ENCODE data around the gene KRTAP1-4.
"Not testable (repeated sequence)": the region's sequence is repeated elsewhere in the genome, so short reads cannot be mapped to it uniquely, and the experiment has no call there.

Gene KRTAP1-4

DNA sequence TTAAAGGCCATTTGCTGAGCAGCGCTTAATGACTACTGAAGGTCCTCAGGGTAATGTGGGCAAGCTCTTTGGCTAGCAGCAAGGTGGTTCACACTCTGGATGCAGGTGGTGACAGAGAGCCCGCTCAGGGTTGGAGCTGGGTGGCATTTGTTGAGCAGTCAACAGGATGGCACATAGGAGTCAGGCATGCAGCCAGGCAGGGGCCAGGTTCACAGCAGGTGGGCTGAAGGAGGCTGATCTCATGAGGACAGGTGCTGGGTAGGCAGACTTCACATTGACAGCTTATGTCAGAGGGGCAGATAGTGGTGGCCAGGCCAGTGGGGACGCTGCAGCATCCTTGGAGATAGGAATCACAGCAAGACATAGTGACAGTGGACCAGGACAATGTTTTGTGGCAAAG, 25.6 kb downstream of the KRTAP1-4 start:
- DNase-seq (ENCODE audit: low read depth in 2 of 2): no peak

DNA sequence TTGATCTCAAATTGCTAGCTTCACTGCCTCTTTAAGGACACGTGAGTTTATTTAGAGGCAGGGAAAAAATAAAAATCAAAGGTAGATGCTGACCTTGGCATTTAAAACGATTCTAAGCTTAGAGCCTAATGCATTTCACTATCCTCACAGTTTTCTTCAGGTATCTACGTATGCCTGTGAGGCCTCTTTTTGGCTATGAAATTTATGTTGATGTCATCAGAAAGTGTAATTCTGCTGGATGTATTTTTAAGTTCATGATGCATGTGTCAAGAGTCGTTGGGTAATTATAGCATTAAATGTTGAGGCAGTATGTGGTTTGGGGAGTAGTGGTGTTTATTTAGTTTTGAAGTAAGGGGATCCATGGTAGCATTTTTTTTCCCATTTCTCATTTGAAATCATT, 26.1 kb downstream of the KRTAP1-4 start:
- no peak for DNase-seq (ENCODE audit: low read depth in 2 of 2)

DNA sequence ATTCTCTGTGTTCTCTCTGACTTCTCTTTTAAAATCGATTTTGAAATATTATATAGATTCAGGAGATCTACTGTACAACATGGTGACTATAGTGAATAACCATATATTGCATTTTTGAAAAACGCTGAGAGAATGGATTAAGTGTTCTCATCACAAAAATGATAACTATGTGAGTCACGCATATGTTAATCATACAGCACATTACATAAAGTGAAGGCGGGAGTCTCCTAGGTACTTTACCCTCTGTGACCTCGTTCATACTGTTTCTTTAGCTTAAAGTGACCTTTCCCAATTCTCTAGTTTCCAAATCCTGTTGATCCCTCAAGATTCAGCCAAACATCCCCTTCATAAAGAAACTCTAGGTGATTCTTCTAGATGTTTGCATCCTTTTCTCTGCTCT, 27.2 kb downstream of the KRTAP1-4 start:
- no peak for DNase-seq (ENCODE audit: low read depth in 2 of 2)

GRCh38 chr17:41001795-41002194, 28.2 kb downstream of the KRTAP1-4 start:
- DNase-seq (ENCODE audit: low read depth in 2 of 2): no peak

GRCh38 chr17:40999563-40999962, 30.4 kb downstream of the KRTAP1-4 start, which contains the start of gene KRTAP3-2:
KRTAP3-2 (minus strand) TSS chr17:40999906; CDS start chr17:40999853, 53 bp downstream.
- not testable (repeated sequence) for DNase-seq (ENCODE audit: low read depth in 2 of 2)

GRCh38 chr17:40997361-40997760, 32.6 kb downstream of the KRTAP1-4 start:
- DNase-seq (ENCODE audit: low read depth in 2 of 2): no peak

- no peak for DNase-seq (ENCODE audit: low read depth in 2 of 2)
These were observed 33.2 kb downstream of the KRTAP1-4 start for GRCh38 chr17:40996829-40997228.

DNA sequence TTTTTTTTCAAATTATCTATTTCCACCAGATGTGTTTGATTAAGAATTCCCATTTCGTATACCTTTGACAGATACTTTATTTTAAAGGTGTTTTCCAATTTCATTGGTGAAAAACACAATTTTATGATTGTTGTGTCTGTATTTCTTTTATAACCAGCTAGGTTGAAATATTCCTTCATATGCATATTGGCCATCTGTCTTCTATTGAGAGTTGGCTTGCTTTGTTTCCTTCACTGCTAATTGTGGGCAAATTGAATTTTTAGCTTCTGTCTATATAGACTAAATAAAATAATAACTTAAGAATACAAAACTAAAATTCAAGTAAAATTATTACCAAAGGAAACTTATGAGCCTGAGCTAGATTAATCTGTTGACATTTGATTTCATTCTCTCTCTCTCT, 34.9 kb downstream of the KRTAP1-4 start:
- DNase-seq (ENCODE audit: low read depth in 2 of 2): no peak

GRCh38 chr17:40993839-40994238, 36.2 kb downstream of the KRTAP1-4 start, which contains the start of gene KRTAP3-3:
KRTAP3-3 (minus strand) TSS chr17:40994164; CDS start chr17:40994097, 67 bp downstream.
- no peak for DNase-seq (ENCODE audit: low read depth in 2 of 2)

DNA sequence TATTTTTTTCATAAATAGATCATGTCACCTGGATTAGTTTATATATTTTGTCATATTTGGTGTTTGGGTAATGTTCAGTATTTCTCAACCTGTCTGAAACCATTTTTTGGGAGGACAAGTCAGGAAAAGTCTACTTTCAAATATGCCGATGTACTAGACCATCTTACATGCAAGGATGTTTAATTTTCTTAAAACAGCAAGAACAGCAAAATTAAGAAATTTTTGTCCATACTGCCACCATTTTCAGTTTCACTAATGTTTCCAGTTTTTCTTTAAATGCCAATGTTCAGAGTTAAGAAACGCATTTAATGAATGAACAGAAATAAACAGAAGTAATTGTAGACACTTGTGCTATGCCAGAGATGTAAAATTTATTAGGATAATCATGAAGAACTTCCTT, 36.9 kb downstream of the KRTAP1-4 start:
- DNase-seq (ENCODE audit: low read depth in 2 of 2): no peak

DNA sequence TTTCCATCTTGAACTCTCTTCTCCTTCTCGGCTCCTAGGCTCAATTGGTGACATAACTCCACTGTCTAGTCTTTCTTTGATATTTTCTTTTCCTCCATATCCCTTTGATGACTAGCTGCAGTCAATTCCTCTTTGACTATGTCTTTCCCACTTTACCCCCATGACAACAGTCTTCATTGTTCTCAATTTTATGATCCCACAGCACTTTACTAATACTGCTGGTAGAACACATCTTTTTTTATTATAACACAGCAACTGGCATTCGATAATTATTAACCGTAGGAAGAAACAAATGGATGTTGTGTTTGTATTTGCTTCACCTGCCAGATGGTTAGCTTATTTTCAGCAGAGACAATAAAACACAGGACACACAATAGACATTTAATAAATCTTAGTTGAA, 37.3 kb downstream of the KRTAP1-4 start:
- no peak for DNase-seq (ENCODE audit: low read depth in 2 of 2)

GRCh38 chr17:40986920-40987319, 43.1 kb downstream of the KRTAP1-4 start:
- DNase-seq (ENCODE audit: low read depth in 2 of 2): no peak

- no peak for DNase-seq (ENCODE audit: low read depth in 2 of 2)
These were observed 45.8 kb downstream of the KRTAP1-4 start, which contains the start of gene KRT40 for GRCh38 chr17:40984226-40984625. KRT40 (minus strand) TSS chr17:40984326; CDS start chr17:40984273, 53 bp downstream.

- no peak for DNase-seq (ENCODE audit: low read depth in 2 of 2)
These were observed 48.9 kb downstream of the KRTAP1-4 start for GRCh38 chr17:40981115-40981514.

DNA sequence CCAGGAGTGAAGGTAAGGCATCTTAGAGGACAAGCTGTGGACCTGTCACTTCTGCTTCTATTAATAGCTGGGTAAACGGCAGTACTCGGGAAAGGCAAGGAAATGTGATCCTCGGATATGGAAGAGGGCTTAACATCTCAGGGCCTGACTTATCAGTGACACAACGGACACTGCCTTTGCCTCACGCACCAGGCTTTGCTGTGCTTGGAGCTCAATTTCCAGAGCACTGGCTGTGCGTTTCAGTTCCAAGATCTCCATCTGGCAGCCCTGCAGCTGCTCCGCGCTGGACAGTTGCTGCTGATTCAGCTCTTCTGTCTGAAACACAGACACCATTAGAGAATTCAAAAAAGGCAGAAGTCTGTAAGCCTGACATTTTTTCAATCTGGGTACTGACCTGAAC, 49.4 kb downstream of the KRTAP1-4 start:
- no peak for DNase-seq (ENCODE audit: low read depth in 2 of 2)

GRCh38 chr17:40980117-40980516, 49.9 kb downstream of the KRTAP1-4 start:
- DNase-seq (ENCODE audit: low read depth in 2 of 2): no peak
